ENCODE data around the gene KIF13A.
"Not testable (repeated sequence)": the region's sequence is repeated elsewhere in the genome, so short reads cannot be mapped to it uniquely, and the experiment has no call there.

Gene KIF13A

DNA sequence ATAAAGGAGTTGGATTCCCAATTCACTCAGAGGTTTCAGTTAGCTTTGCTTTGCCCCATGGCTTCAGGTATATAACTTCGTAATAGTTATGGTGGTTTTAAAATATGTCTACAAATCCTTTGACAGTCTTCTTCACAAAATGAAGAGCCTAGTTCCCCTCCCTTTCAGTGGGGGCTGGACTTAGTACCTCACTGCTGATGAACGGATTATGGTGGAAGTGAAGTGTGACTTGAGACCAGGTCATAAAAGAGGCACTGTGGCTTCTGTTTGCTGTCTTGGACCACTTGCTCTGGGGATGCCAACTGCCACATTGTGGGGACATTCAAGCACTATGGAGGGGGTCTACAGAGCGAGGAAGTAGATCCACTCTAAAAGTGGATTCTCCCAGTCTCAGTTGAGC, 233.2 kb downstream of the KIF13A start:
- Histone ChIP-seq H4K5ac (ENCODE audit: low read length) (no peak overlapping the region), H2BK5ac (ENCODE audit: low read length) (no peak overlapping the region), H3K36me3 (ENCODE audit: control insufficient read depth, insufficient read depth, low read length) (no peaks in the 10 kb centered on the region), H3K27ac (ENCODE audit: low read depth, low read length) (no peak overlapping the region), H2AK5ac (ENCODE audit: low read length) (no peak overlapping the region), H3K79me2 (ENCODE audit: control insufficient read depth, insufficient read depth, low read length) (no peaks in the 10 kb centered on the region), H2BK120ac (ENCODE audit: low read depth, low read length) (no peak overlapping the region), H3K79me1 (ENCODE audit: low read length) (no peaks in the 10 kb centered on the region), H2BK15ac (replicated peaks; ENCODE audit: low read depth) (no peak overlapping the region), H3K4me3 (ENCODE audit: low read length) (no peak overlapping the region), H3K18ac (ENCODE audit: low read length) (no peak overlapping the region), H3K56ac (ENCODE audit: low read length) (no peak overlapping the region), H3K4me1 (ENCODE audit: control insufficient read depth, low read depth, low read length) (no peaks in the 10 kb centered on the region), H4K8ac (ENCODE audit: low read depth, low read length) (no peak overlapping the region), H3K4me2 (ENCODE audit: low read length) (no peak overlapping the region), H3K9ac (ENCODE audit: low read length) (no peak overlapping the region), H3K23ac (ENCODE audit: low read length) (no peak overlapping the region), H3K4ac (ENCODE audit: low read depth, low read length) (no peak overlapping the region), H3K27me3 (ENCODE audit: insufficient read depth, low read length, poor library complexity) (no peaks in the 10 kb centered on the region)
- no peak for DNase-seq
- WGBS (ENCODE audit: extremely low coverage, insufficient coverage, low lambda C conversion rate), result no CpG with 5 or more reads among the region's 3 CpGs

DNA sequence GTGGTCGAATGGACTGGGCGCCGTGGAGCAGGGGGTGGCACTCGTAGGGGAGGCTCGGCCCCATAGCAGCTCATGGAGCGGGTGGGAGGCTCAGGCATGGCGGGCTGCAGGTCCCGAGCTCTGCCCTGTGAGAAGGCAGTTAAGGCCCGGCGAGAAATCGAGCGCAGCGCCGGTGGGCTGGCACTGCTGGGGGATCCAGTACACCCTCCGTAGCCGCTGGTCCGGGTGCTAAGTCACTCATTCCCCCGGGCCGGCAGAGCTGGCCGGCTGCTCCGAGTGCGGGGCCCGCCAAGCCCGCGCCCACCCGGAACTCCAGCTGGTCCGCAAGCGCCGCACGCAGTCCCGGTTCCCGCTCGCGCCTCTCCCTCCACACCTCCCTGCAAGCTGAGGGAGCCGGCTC, 242.1 kb downstream of the KIF13A start:
- not testable (repeated sequence) for H2AK5ac ChIP-seq (ENCODE audit: low read length); H3K4me1 ChIP-seq (ENCODE audit: control insufficient read depth, low read depth, low read length); H3K56ac ChIP-seq (ENCODE audit: low read length); DNase-seq; H3K27ac ChIP-seq (ENCODE audit: low read depth, low read length); H4K8ac ChIP-seq (ENCODE audit: low read depth, low read length); H3K79me2 ChIP-seq (ENCODE audit: control insufficient read depth, insufficient read depth, low read length); H3K27me3 ChIP-seq (ENCODE audit: insufficient read depth, low read length, poor library complexity); H2BK5ac ChIP-seq (ENCODE audit: low read length); H3K79me1 ChIP-seq (ENCODE audit: low read length); H2BK120ac ChIP-seq (ENCODE audit: low read depth, low read length); H3K4ac ChIP-seq (ENCODE audit: low read depth, low read length); H2BK15ac ChIP-seq (replicated peaks; ENCODE audit: low read depth); H3K9ac ChIP-seq (ENCODE audit: low read length); H3K23ac ChIP-seq (ENCODE audit: low read length); H3K4me3 ChIP-seq (ENCODE audit: low read length); H3K18ac ChIP-seq (ENCODE audit: low read length); H3K4me2 ChIP-seq (ENCODE audit: low read length); H4K5ac ChIP-seq (ENCODE audit: low read length); H3K36me3 ChIP-seq (ENCODE audit: control insufficient read depth, insufficient read depth, low read length)
- no CpG with 5 or more reads among the region's 35 CpGs for WGBS (ENCODE audit: extremely low coverage, insufficient coverage, low lambda C conversion rate)

DNA sequence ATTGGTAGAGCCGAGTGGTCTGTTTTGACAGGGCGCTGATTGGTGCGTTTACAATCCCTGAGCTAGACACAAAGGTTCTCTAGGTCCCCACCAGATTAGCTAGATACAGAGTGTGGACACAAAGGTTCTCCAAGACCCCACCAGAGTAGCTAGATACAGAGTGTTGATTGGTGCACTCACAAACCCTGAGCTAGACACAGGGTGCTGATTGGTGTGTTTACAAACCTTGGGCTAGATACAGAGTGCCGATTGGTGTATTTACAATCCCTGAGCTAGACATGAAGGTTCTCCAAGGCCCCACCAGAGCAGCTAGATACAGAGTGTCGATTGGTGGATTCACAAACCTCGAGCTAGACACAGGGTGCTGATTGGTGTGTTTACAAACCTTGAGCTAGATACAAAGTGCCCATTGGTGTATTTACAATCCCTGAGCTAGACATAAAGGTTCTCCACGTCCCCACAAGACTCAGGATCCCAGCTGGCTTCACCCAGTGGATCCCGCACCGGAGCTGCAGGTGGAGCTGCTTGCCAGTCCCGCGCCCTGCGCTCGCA, 242.6 kb downstream of the KIF13A start:
- not testable (repeated sequence) for H3K4me1 ChIP-seq (ENCODE audit: control insufficient read depth, low read depth, low read length); H3K36me3 ChIP-seq (ENCODE audit: control insufficient read depth, insufficient read depth, low read length); H2BK5ac ChIP-seq (ENCODE audit: low read length); H3K27me3 ChIP-seq (ENCODE audit: insufficient read depth, low read length, poor library complexity); H3K79me2 ChIP-seq (ENCODE audit: control insufficient read depth, insufficient read depth, low read length); H3K9ac ChIP-seq (ENCODE audit: low read length); H3K4me3 ChIP-seq (ENCODE audit: low read length); DNase-seq; H2BK120ac ChIP-seq (ENCODE audit: low read depth, low read length); H3K27ac ChIP-seq (ENCODE audit: low read depth, low read length); H3K79me1 ChIP-seq (ENCODE audit: low read length); H3K4ac ChIP-seq (ENCODE audit: low read depth, low read length); H3K4me2 ChIP-seq (ENCODE audit: low read length); H2AK5ac ChIP-seq (ENCODE audit: low read length); H3K18ac ChIP-seq (ENCODE audit: low read length); H3K56ac ChIP-seq (ENCODE audit: low read length); H4K5ac ChIP-seq (ENCODE audit: low read length); H2BK15ac ChIP-seq (replicated peaks; ENCODE audit: low read depth); H4K8ac ChIP-seq (ENCODE audit: low read depth, low read length); H3K23ac ChIP-seq (ENCODE audit: low read length)
- no CpG with 5 or more reads among the region's 13 CpGs for WGBS (ENCODE audit: extremely low coverage, insufficient coverage, low lambda C conversion rate)

DNA sequence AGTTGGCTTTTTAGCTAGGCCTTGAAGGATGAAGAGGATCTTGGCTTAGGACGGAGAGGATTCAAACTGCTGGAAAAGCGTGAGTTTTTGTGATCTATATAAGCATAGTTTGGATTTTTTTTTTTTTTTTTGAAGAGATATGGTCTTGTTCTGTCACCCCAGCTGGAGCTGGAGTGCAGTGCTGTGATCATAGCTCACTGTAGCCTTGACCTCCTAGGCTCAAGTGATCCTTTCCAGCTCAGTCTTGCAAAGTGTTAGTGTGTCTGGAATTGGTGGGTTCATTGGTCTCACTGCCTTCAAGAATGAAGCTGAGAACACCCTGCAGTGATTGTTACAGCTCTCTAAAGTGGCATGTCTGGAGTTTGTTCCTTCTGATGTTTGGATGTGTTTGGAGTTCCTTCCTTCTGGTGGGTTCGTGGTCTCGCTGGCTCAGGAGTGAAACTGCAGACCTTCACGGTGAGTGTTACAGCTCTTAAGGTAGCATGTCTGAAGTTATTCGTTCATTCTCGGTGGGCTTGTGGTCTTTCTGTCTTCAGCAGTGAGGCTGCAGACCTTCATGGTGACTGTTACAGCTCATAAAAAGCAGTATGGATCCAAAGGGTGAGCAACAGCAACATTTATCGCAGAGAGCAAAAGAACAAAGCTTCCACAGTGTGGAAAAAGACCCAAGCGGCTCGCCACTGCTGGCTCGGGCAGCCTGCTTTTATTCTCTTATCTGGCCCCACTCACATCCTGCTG, 243.2 kb downstream of the KIF13A start:
- Histone ChIP-seq H3K79me1 (ENCODE audit: low read length) (no peaks in the 10 kb centered on the region), H3K27me3 (ENCODE audit: insufficient read depth, low read length, poor library complexity) (no peaks in the 10 kb centered on the region), H3K56ac (ENCODE audit: low read length) (no peak overlapping the region), H3K4me1 (ENCODE audit: control insufficient read depth, low read depth, low read length) (no peaks in the 10 kb centered on the region), H2BK5ac (ENCODE audit: low read length) (no peak overlapping the region), H3K36me3 (ENCODE audit: control insufficient read depth, insufficient read depth, low read length) (no peaks in the 10 kb centered on the region), H3K79me2 (ENCODE audit: control insufficient read depth, insufficient read depth, low read length) (no peaks in the 10 kb centered on the region), H4K8ac (ENCODE audit: low read depth, low read length) (no peak overlapping the region), H3K27ac (ENCODE audit: low read depth, low read length) (no peak overlapping the region), H3K9ac (ENCODE audit: low read length) (no peak overlapping the region), H3K23ac (ENCODE audit: low read length) (no peak overlapping the region), H4K5ac (ENCODE audit: low read length) (no peak overlapping the region), H3K4ac (ENCODE audit: low read depth, low read length) (no peak overlapping the region), H3K4me2 (ENCODE audit: low read length) (no peak overlapping the region), H3K4me3 (ENCODE audit: low read length) (no peak overlapping the region), H2AK5ac (ENCODE audit: low read length) (no peak overlapping the region), H2BK15ac (replicated peaks; ENCODE audit: low read depth) (no peak overlapping the region), H3K18ac (ENCODE audit: low read length) (no peak overlapping the region), H2BK120ac (ENCODE audit: low read depth, low read length) (no peak overlapping the region)
- WGBS (ENCODE audit: extremely low coverage, insufficient coverage, low lambda C conversion rate), result no CpG with 5 or more reads among the region's 11 CpGs
- no peak for DNase-seq

DNA sequence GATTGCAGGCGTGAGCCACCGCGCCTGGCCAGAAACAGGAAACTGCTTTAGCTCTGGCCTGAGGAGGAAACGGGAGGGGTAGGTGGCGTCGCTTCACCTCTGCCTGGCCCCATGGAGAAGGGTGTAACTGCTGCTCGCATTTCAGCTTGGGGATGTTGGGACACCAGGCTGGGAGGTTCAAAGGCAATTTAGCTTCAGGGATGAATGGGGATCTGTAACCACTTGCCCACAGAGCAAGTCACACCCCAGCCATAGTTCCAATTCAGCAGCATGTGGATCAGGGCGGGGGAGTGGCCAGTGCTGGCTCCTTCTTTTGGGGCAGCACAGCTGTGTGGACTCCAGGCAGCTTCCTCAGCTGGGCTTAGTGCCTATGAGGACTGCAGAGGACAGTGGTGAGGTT, 245.9 kb downstream of the KIF13A start:
- H3K4ac ChIP-seq (ENCODE audit: low read depth, low read length), result no peak overlapping the region
- no peak overlapping the region for H4K5ac ChIP-seq (ENCODE audit: low read length)
- H3K27ac ChIP-seq (ENCODE audit: low read depth, low read length), result no peak overlapping the region
- no peaks in the 10 kb centered on the region for H3K27me3 ChIP-seq (ENCODE audit: insufficient read depth, low read length, poor library complexity)
- H2BK15ac ChIP-seq (replicated peaks; ENCODE audit: low read depth), result no peak overlapping the region
- no peaks in the 10 kb centered on the region for H3K79me1 ChIP-seq (ENCODE audit: low read length)
- H3K23ac ChIP-seq (ENCODE audit: low read length), result no peak overlapping the region
- H3K79me2 ChIP-seq (ENCODE audit: control insufficient read depth, insufficient read depth, low read length), result no peaks in the 10 kb centered on the region
- no peaks in the 10 kb centered on the region for H3K36me3 ChIP-seq (ENCODE audit: control insufficient read depth, insufficient read depth, low read length)
- no CpG with 5 or more reads among the region's 8 CpGs for WGBS (ENCODE audit: extremely low coverage, insufficient coverage, low lambda C conversion rate)
- no peak overlapping the region for H3K56ac ChIP-seq (ENCODE audit: low read length)
- no peak overlapping the region for H2AK5ac ChIP-seq (ENCODE audit: low read length)
- no peak overlapping the region for H3K9ac ChIP-seq (ENCODE audit: low read length)
- no peak overlapping the region for H4K8ac ChIP-seq (ENCODE audit: low read depth, low read length)
- no peak for DNase-seq
- H3K18ac ChIP-seq (ENCODE audit: low read length), result no peak overlapping the region
- no peak overlapping the region for H3K4me3 ChIP-seq (ENCODE audit: low read length)
- no peak overlapping the region for H2BK5ac ChIP-seq (ENCODE audit: low read length)
- no peaks in the 10 kb centered on the region for H3K4me1 ChIP-seq (ENCODE audit: control insufficient read depth, low read depth, low read length)
- no peak overlapping the region for H2BK120ac ChIP-seq (ENCODE audit: low read depth, low read length)
- no peak overlapping the region for H3K4me2 ChIP-seq (ENCODE audit: low read length)
